ENCODE measurements around the gene DPP9.

DNA sequence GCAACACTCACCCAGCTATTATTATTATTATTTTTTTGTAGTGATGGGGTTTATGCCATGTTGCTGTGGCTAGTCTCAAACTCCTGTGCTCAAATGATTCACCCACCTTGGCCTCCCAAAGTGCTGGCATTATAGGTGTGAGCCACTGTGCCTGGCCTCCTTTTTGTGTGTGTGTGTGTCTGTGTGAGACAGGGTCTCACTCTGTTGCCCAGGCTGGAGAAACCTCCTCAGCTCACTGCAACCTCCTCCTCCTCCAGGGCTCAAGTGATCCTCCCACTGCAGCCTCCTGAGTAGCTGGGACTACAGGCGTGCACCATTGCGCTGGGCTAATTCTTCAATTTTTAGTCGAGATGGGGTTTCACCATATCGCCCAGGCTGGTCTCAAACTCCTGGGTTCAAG lies 49.9 kb downstream of the DPP9 start:
- TF ChIP-seq GATA2 (IDR thresholded peaks at IDR 0.05; ENCODE audit: low read depth, low read length) (no peak), GATA3 (IDR thresholded peaks at IDR 0.05; ENCODE audit: low read depth, low read length) (no peak)
